ENCODE data around the gene MEPE. TPM values are rescaled to one million over a fixed set of nuclear protein-coding genes. Genes with fewer than 3 reads are reported as not detected.

MEPE gene, protein sequence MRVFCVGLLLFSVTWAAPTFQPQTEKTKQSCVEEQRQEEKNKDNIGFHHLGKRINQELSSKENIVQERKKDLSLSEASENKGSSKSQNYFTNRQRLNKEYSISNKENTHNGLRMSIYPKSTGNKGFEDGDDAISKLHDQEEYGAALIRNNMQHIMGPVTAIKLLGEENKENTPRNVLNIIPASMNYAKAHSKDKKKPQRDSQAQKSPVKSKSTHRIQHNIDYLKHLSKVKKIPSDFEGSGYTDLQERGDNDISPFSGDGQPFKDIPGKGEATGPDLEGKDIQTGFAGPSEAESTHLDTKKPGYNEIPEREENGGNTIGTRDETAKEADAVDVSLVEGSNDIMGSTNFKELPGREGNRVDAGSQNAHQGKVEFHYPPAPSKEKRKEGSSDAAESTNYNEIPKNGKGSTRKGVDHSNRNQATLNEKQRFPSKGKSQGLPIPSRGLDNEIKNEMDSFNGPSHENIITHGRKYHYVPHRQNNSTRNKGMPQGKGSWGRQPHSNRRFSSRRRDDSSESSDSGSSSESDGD
- not detected for total RNA-seq

DNA sequence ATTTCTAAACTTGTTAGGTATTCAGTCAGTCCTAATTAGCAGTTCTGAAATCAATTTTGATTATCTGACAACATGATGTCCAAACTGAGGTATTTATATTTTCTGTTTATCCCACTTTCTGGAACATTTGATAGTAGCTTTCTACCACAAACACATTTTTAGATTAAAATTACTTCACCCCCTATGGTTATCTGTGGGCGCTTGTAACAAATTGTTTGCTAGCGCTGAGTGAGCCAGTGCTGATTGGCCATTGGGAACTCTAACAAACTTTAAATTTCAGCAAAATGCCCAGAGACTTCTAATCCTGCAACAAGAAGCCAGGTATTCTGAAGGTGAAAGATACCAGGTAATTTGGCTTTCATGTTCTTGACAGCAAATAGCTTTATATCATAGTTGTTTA is at the start of gene MEPE:
Gene MEPE, plus strand, starts transcription at position 301 of the 400 bp plus-strand sequence. CDS start 1,746 bp downstream, outside the sequence.
- DNase-seq (ENCODE audit: low spot score): no peak

DNA sequence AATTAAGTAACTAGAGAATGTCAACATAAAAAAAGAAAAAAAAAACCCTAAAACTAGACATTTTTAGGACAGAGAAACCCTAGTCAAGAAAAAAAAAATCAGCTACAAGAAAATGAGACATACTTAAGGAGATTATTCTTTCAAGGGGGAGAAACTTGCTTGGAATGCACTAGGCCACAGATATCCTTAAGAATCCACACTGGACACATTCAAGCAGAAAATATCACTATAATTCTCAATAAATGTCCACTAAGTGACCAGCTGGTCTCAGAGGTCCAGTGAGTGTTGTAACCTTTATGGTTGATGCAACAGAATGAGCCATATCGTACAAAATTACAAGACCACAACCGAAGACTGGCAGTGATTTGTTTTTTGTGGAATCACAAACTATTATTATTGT is 49.0 kb upstream of the MEPE start:
- no peak for DNase-seq (ENCODE audit: low spot score)

DNA sequence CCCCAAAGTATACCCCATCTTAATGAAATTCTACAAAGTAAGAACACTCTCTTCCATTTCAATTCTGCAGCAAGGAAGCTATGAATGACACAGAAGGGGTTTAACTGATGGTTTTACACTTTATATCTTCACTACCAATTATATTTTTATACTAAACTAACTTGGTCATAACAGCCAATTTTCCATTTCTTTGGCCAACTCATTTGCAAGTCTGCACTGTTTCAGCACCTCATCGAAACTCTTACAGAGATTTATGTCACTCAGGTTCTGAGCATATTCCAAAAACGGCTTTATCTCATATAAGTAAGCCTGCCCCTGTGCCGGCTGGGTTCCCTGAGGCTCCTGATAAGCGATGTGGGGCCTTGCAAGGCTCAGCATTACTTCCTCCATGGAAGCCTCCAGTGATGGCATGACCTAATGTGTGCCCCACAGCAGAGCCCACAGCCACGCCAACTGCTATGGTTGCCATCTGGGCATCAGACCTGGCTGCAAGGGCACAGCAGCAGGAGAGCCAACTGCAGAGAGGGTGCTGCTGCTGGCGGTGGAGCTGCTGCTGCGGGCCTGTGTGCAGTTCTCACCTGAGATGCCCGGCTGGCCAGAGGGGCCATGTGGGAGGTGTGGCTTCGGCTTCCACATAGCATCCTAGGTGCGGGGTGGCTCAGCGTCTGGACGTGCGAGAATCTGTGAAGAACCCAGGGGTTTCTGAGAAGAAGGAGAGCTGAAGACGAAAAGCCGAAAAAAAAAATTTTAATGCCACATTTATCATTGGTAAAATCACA is 46.8 kb upstream of the MEPE start:
- no peak for DNase-seq (ENCODE audit: low spot score)

DNA sequence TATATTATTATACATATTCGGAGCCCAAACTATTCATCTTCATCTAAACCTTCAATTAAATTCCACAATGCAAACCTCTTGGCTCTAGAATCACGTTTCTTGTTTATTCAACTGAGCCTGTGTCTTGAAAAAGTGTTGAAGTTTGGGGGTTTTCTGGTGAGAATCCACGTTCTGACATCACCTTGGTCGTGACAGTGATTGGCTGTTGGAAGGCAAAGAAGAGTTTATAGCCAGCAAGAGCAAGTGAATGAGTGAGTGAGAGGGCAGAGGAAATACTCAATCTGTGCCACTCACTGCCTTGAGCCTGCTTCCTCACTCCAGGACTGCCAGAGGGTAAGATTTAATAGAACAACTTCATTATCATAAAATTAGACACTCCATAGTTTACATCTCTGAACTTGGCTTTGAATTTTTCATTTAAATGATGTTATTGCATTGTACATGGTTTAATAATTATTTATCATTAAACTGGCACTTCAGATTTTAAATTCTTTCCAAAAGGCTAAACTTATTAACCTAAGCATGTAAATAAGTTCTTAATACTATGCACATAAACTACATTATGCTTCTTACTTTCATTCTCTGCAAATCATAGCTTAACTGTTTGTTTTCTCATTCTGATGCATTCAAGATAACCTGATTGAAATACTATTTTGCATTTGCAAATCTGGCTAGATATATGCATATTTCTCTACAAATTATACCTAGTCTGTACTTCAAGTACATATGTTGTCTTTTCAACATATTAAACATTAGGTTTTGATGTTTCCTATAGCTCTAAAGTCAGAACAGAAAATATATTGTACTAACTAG is 33.3 kb upstream of the MEPE start, which contains the start of gene IBSP:
Gene IBSP, plus strand, starts transcription at position 254 of the 813 bp plus-strand sequence. CDS start 2,808 bp downstream, outside the sequence.
- no peak for DNase-seq (ENCODE audit: low spot score)

DNA sequence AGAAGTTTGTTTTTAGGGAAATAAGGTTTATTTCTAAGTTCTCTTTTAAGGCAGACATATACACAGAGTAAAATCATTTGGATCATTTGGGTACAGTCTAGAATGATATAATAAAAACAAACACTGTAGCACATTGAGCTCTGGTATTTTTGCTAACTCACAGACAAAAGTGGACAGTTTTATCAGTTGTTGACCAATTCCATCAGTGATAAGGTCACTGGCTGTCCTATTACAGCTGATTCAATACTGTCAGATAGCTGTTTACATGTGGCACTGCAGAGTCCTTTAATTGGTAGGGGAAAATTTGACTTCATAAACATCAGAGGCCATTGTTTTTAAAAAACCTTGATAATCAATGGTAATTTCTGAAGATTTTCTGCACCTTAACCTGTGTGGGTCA is 29.9 kb upstream of the MEPE start:
- DNase-seq (ENCODE audit: low spot score): no peak

DNA sequence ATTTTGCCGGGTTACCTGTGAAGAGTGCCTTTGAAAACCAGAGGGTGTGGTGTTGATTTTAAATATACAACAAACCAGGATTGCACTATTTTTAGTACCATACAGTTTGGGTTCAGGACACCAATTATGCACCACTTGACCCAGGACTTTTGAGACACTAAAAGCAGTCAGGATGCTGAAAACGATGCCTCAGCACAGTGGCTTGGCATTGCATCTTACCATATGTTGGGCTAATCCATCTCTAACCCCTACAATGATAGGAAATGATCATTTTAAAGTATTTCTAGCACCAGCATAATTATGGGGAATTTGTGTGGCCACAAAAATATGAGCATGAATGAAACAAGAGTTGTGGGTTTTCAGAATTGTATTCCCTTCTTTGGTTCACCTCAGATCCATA is 29.3 kb upstream of the MEPE start:
- no peak for DNase-seq (ENCODE audit: low spot score)

DNA sequence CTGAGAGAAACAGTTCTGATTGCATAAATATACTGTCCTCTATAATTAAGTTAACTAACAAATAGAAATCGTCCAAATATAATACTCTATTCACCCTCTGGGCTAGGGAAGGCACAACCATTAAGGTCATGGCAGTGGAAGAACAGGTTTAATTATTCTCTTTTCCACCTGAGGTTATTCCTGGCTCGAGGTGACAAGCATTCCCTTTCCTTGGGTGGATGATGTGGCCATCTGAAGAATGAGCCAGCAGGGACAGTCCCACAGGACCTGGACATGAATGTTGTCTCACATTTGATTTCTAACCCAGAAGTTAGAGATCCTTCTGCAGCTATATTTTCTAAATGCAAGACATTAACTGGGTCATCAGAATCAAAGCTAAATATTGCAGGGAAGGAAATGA is 27.9 kb upstream of the MEPE start:
- DNase-seq (ENCODE audit: low spot score): no peak

DNA sequence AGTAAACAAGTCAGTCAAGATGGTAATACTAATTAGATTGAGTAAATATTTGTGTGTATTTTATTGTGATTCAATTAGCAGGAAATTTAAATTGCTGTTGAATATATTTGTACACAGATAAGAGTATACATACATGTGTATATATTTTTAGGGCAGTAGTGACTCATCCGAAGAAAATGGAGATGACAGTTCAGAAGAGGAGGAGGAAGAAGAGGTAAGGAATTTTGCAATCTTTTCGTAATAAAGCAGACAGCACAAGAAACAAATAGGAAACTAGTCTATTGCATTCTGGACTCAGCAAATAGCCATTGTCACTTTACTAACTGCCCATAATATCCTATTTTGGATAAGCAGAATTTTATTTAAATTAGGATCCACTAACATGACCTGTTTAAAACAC is 26.8 kb upstream of the MEPE start:
- no peak for DNase-seq (ENCODE audit: low spot score)

DNA sequence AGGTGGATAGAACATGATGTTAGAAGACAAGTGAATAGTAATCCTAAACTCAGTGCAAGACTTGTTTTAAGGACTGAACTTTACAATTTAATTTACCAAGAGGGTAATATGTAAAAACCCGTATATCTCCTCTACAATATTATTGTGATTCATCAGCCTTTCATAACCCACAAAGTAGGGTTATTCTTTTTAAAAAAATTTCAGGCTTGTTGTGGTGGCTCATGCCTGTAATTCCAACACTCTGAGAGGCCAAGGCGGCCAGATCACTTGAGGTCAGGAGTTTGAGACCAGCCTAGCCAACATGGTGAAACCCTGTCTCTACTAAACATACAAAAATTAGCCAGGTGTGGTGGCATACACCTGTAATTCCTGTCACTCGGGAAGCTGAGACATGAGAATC is 26.2 kb upstream of the MEPE start:
- DNase-seq (ENCODE audit: low spot score): no peak

DNA sequence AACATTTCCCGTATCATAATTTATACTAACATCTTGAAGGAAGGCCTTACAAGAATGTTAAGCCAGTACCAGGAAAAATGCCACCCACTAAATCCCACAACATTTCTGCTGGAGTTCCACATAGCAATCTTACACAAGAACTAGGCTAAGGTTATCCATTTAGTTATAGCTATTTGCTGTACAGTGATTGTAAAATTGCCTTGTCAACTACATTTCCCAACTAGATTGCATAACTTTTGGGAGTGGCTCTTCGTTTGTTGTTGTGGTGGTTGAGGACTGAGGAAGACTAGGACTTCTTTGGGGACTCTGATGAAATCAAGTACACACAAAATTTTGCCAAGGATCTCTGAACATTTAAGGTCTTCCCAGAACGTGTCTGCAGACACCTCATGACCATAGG is 25.4 kb upstream of the MEPE start:
- DNase-seq (ENCODE audit: low spot score): no peak

DNA sequence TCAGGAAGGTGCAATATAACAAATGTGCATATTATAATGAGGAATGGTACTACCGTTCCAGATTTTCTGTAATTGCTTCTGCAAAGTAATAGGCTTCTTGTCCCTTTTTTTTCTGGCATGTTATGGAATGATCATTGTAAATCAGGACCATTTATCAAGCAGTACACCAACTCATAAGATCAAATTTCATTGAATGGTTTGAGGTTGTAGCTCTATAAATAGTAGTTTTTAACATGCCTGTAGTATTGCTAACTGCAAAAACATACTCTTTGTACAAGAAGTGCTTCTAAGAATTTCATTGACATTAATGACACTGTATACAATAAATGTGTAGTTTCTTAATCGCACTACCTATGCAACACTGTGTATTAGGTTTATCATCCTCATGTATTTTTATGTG is 20.8 kb upstream of the MEPE start:
- no peak for DNase-seq (ENCODE audit: low spot score)

DNA sequence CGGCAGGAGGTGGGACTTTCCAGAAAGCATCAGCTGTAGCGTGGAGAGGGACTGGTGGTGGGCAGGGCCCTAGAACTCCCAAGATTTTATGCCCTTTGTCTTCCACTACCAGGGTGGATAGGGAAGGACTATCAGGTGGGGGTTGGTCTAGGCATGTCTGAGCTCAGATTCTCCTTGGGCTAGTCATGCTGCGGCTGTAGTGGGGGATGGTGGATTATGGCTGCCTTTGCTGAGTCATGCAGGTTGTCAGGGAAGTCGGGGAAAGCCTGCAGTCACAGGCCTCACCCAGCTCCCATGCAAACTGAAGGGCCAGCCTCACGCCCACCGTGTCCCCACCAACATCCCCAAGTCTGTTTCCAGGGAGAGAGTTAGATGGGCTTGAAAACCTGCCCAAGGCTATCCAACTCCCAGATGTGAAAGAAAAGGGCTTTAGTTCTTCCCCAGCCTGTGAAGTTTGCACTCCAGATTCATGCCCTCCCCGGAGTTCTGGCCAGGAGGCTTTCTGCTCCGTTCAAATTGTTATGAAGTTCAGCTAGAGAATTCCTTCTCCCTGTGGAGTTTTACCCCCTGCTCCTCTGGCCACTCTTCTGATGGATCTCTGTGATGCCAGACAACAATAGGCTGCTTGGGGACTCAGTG is 13.4 kb upstream of the MEPE start:
- no peak for DNase-seq (ENCODE audit: low spot score)

DNA sequence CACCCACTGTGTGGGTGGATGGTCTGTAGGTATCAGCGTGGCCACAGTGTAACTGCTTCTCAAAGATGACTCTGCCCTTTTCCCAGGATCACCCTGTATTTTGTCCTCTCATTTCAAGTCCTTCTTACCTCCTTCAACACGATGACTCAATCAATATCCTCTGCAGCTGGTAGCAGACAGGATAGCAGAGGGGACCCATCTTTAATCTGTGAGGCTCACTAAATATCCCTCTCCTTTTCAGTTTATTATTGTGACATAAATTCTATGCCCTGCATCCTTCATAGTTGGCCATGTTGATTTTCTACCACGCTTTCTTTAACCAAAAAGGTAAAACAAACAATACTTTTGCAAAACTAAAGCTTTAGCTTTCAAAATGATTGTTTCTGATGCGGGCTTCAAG is 9.6 kb upstream of the MEPE start:
- DNase-seq (ENCODE audit: low spot score): no peak

DNA sequence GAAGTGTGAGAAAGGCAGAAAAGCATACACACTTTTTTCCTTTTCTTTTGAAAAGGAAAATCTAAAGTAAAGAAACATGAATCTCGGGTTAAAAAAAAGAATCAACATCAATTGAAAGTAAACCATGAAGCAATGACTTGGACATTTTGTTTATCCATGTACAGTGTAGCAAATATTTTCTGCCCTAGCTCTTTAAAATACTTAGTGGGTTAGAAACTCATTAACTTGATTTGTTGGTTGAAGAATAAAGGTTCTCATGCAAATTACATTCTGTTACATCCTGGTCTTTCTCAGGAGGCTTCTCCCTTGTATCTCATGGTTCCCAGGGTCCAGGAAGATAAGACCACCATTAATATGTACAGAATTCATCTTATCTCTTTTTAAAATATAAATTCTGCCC is 9.0 kb upstream of the MEPE start:
- no peak for DNase-seq (ENCODE audit: low spot score)

DNA sequence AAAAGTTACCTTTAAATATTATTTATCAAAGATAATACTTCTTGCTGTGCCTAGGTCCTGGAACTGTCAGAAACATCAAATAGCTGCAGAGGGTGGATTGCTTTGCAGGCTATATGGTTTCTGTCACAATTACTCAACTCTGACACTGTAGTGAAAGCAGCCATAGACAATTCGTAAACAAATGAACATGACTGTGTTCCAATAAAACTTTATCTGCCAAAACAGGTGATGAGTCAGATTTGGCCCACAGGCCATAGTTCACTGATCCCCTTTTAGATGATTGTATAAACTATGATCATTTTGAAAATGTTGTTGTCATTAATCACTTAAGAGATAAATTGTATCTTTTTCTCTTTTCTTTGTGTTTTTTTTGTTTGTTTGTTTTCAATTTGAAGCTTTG is 8.4 kb upstream of the MEPE start:
- DNase-seq (ENCODE audit: low spot score): no peak

DNA sequence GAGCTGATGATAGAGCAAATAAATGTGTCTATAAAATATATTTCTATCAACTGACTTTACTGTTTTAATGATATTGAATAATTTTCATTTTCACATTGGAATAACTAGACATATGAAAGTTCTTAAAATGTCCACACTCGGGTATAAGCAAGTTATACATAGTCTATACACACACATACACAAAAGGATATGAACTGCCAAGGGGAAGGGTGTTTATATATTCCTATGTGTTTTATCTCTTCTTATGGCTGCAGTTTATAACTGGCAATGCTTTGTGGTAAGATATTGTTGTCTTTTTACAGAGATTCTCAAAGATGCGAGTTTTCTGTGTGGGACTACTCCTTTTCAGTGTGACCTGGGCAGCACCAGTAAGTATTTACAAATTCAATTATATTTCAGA is 1.6 kb downstream of the MEPE start:
- DNase-seq (ENCODE audit: low spot score): no peak

DNA sequence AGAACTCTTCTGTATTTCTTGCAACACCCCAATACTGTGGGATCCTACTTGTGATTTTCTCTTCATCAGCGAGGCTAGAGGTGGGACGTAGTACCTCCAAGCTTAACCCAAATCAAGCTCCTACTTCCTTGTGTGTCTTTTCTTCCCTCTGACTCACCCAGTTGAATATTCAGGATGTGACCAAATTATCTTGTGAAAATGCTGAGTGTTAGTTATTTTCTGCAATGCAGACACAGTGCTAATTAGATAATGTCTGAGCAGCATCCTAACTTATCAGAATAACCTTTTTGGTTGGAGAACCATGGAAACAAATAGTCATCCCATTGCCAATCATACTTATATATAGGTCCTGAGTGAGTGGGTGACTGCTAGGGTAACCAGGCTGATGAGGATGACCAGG is 2.4 kb downstream of the MEPE start:
- DNase-seq (ENCODE audit: low spot score): no peak

DNA sequence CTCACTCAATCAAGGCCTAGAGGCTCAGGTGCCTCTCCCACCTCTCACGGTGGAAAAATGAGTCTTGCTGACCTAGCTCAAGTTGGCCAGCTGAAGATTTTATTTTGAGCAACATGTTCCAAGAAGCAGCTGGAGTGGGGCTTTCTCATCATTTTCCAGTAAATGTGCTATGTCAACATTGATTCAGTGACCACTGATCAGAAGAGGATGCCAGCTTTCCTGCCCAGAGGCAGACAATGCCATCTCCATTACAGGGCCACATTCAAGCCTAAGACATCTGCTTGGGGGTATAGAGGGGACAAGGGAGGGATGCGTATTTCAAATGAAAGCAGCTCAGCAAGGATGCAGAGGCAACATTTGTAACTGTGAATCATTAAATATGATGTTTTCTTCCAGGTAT is 3.0 kb downstream of the MEPE start:
- no peak for DNase-seq (ENCODE audit: low spot score)

DNA sequence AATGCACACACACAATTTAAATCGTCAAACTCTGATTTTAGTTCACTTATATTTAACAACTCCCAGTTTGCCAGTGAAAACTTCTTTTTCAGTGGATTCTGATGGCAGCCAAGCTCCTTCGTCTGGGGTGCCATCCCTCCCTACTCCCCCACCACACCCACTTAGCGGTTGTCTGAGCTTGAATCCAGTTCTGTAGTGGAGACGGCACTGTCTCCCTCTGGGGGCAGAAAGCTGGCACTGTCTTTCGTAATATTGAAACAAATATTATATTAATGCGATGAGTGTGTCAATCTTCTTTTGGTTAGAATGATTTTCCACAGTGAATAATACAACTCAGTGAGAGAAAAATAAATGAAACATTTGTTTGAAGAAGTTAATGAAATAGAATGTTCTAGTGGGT is 5.4 kb downstream of the MEPE start:
- no peak for DNase-seq (ENCODE audit: low spot score)

DNA sequence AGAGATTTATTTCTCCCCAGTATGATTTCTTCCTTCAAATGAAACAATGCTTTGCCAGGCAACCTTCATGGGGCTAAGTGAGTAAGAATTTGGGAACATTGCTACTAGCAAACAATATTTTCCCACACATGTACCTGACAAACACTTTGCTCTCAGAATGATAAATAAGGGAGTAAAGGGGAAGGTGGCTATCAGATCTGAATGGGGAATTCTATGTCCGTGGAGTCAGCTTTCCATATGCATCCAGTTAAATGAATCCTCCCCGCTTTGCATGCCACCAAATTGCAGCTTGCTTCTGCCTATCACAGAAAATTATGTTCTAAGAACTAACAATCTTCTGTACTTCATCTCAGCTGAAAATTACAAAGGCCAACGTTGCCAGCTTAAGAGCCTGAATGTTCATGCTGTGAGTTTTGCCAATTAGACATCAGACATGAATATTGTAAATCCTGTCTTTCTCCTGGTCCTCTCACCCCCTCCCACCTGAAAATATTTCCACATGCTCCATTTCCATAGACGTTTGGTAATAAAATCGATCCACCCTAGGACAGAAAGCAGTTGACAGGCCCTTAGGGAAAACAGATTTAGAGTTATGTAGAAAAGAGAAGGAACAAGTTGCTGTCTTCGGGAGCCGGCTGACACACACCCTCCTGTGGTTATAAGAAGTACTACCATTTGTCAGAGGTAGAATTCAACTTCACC is 6.3 kb downstream of the MEPE start:
- DNase-seq (ENCODE audit: low spot score): no peak

DNA sequence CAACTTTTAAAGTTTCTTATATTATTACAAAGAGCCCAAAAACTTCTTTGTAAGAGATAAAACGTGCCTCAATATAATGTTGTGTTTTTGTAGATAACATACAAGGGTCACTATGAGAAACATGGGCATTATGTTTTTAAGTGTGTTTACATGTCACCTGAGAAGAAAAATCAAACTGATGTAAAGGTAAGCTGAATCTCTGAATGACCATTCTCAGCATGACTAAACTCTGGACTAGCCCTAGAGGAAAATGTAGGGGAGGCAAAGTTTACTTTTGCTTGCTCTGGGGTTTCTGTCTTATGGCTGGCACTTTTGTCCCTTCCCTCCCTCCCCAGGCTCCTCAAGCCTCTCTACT is 6.8 kb downstream of the MEPE start:
- DNase-seq (ENCODE audit: low spot score): no peak

Data from mucosa of gallbladder (tissue), 1 donor.